Tibial nerve (tissue), 4 donors: ENCODE measurements around the gene ZNF92.

Source experiments
- EP300 ChIP-seq, 2 donors: sonication (generic); formaldehyde crosslinking; IDR thresholded peaks; one replicate each; pipeline ENCODE4 v1.6.1; 2017; ENCODE audit warnings: antibody characterized with exemption in 2 of 2, mild to moderate bottlenecking in 1 of 2
- POLR2A ChIP-seq, 2 donors: fragments of 450-650 bp; IDR thresholded peaks; one replicate each; pipeline ENCODE4 v1.6.1; 2017; ENCODE audit warnings: antibody characterized with exemption in 2 of 2, mild to moderate bottlenecking in 2 of 2, moderate library complexity in 2 of 2
- TF ChIP-seq, protein P1 (sequence below), 5 experiments: fragments of 200-600 bp in 3 of 5; fragments of 450-650 bp in 2 of 5; sonication (generic) in 3 of 5; IDR thresholded peaks; one replicate each; pipeline ENCODE4 v1.5.1; 2016 to 2019; ENCODE audit warnings: antibody characterized with exemption in 5 of 5, mild to moderate bottlenecking in 3 of 5, moderate library complexity in 2 of 5

DNA sequence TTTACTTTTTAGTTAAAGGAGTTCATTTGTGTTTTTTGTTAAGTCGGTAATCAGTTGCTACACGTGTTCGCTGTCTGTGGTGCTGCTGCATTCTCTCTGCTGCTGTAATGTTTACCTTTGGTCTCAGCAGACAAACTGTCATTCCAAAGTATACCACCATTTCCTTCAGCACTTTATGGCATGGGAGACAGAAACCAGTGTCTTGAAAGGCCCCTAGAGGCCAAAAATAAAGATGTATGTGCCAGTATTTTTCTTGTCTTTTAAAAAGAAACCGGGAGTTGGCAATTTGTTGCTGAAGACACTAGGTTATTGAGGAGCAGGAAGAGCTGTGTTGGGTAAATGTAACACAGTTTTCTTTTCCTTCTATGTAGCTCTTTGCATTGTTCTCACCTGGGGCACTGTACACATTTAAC lies 24.1 kb downstream of the ZNF92 start:
- TF ChIP-seq POLR2A (IDR thresholded peaks at IDR 0.05) = no peak
- no peak for TF ChIP-seq EP300 (IDR thresholded peaks at IDR 0.05)
- TF ChIP-seq, protein P1, sequence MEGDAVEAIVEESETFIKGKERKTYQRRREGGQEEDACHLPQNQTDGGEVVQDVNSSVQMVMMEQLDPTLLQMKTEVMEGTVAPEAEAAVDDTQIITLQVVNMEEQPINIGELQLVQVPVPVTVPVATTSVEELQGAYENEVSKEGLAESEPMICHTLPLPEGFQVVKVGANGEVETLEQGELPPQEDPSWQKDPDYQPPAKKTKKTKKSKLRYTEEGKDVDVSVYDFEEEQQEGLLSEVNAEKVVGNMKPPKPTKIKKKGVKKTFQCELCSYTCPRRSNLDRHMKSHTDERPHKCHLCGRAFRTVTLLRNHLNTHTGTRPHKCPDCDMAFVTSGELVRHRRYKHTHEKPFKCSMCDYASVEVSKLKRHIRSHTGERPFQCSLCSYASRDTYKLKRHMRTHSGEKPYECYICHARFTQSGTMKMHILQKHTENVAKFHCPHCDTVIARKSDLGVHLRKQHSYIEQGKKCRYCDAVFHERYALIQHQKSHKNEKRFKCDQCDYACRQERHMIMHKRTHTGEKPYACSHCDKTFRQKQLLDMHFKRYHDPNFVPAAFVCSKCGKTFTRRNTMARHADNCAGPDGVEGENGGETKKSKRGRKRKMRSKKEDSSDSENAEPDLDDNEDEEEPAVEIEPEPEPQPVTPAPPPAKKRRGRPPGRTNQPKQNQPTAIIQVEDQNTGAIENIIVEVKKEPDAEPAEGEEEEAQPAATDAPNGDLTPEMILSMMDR (IDR thresholded peaks at IDR 0.05) = no peak
